ENCODE data around the gene GPRC5C. TPM values are rescaled to one million over a fixed set of nuclear protein-coding genes. Genes with fewer than 3 reads are reported as not detected.
A peak's percentile ranks its signal among the peaks of the same experiment; 100 is the strongest.

The GPRC5C gene
- polyA plus RNA-seq, 1 donor from 2014 or later: 12.8 TPM

- Histone ChIP-seq H3K9ac (ENCODE audit: low read length) (no peak overlapping the region), H3F3A (ENCODE audit: insufficient read depth, low read length, poor library complexity, severe bottlenecking) (no peaks in the 10 kb centered on the region), H3K27ac (ENCODE audit: low read length) (no peak overlapping the region), H3K79me2 (replicated peaks; ENCODE audit: insufficient read depth, low read length) (no peaks in the 10 kb centered on the region), H3K4me2 (ENCODE audit: low read length) (no peak overlapping the region), H4K20me1 (ENCODE audit: insufficient read depth) (no peaks in the 10 kb centered on the region), H3K9me3 (ENCODE audit: low read length) (no peaks in the 10 kb centered on the region), H3K27me3 (ENCODE audit: insufficient read depth, low read depth, low read length) (peaks cover 43% of the 10 kb centered on the region), H3K9me2 (ENCODE audit: insufficient read depth, low read length) (no peaks in the 10 kb centered on the region), H3K36me3 (ENCODE audit: insufficient read depth, low read length) (no peaks in the 10 kb centered on the region), H2AFZ (ENCODE audit: low read depth, low read length) (no peak overlapping the region), H3K4me3 (ENCODE audit: low read length) (peak overlapping the region; percentile 83)
- TF ChIP-seq CTCF (IDR thresholded peaks at IDR 0.05; ENCODE audit: poor library complexity, severe bottlenecking): no peak
- TF ChIP-seq RAD21 (conservative IDR thresholded peaks at IDR 0.05): no peak
- TF ChIP-seq EP300 (conservative IDR thresholded peaks at IDR 0.05; ENCODE audit: poor library complexity, severe bottlenecking): no peak
- no peak for TF ChIP-seq TAF1 (IDR thresholded peaks at IDR 0.05; ENCODE audit: low read depth)
- TF ChIP-seq POLR2AphosphoS5 (IDR thresholded peaks at IDR 0.05): no peak
- no peak for TF ChIP-seq REST (IDR thresholded peaks at IDR 0.05; ENCODE audit: borderline replicate concordance)
- no peak for TF ChIP-seq SMC3 (conservative IDR thresholded peaks at IDR 0.05; ENCODE audit: poor library complexity)
- TF ChIP-seq MXI1 (conservative IDR thresholded peaks at IDR 0.05; ENCODE audit: poor library complexity, severe bottlenecking): no peak
- TF ChIP-seq EZH2 (IDR thresholded peaks at IDR 0.05; ENCODE audit: borderline replicate concordance, insufficient read depth, low read length, poor library complexity, severe bottlenecking): no peak
These were observed 1.7 kb downstream of the GPRC5C start for GRCh38 chr17:74433421-74434121.

GRCh38 chr17:74435775-74436359 lies 4.0 kb downstream of the GPRC5C start:
- H3K9me2 ChIP-seq (ENCODE audit: insufficient read depth, low read length): no peaks in the 10 kb centered on the region
- H3K36me3 ChIP-seq (ENCODE audit: insufficient read depth, low read length): no peaks in the 10 kb centered on the region
- no peak overlapping the region for H3K4me3 ChIP-seq (ENCODE audit: low read length)
- H4K20me1 ChIP-seq (ENCODE audit: insufficient read depth): no peaks in the 10 kb centered on the region
- H3K27me3 ChIP-seq (ENCODE audit: insufficient read depth, low read depth, low read length): peaks cover 30% of the 10 kb centered on the region
- H3K79me2 ChIP-seq (replicated peaks; ENCODE audit: insufficient read depth, low read length): no peaks in the 10 kb centered on the region
- no peak overlapping the region for H3K4me2 ChIP-seq (ENCODE audit: low read length)
- no peak overlapping the region for H3K27ac ChIP-seq (ENCODE audit: low read length)
- no peak for TF ChIP-seq SMC3 (conservative IDR thresholded peaks at IDR 0.05; ENCODE audit: poor library complexity)
- TF ChIP-seq TAF1 (IDR thresholded peaks at IDR 0.05; ENCODE audit: low read depth): no peak
- no peak for TF ChIP-seq RAD21 (conservative IDR thresholded peaks at IDR 0.05)
- no peak for TF ChIP-seq MXI1 (conservative IDR thresholded peaks at IDR 0.05; ENCODE audit: poor library complexity, severe bottlenecking)
- TF ChIP-seq EP300 (conservative IDR thresholded peaks at IDR 0.05; ENCODE audit: poor library complexity, severe bottlenecking): no peak
- no peak for TF ChIP-seq EZH2 (IDR thresholded peaks at IDR 0.05; ENCODE audit: borderline replicate concordance, insufficient read depth, low read length, poor library complexity, severe bottlenecking)
- no peak for TF ChIP-seq POLR2AphosphoS5 (IDR thresholded peaks at IDR 0.05)
- TF ChIP-seq REST (IDR thresholded peaks at IDR 0.05; ENCODE audit: borderline replicate concordance): no peak
- H3F3A ChIP-seq (ENCODE audit: insufficient read depth, low read length, poor library complexity, severe bottlenecking): no peaks in the 10 kb centered on the region
- H3K9me3 ChIP-seq (ENCODE audit: low read length): no peaks in the 10 kb centered on the region
- H2AFZ ChIP-seq (ENCODE audit: low read depth, low read length): no peak overlapping the region
- no peak overlapping the region for H3K9ac ChIP-seq (ENCODE audit: low read length)

Measured in neural cell (in vitro differentiated cells).